Neural progenitor cell (in vitro differentiated cells): ENCODE data around the gene SLC35E3. TPM values are rescaled to one million over a fixed set of nuclear protein-coding genes. Genes with fewer than 3 reads are reported as not detected.

ENCODE experiments used
- DNase-seq: peaks from one replicate; pipeline ENCODE4 v3.0.0-alpha.2; 2016; ENCODE audit warnings: low spot score
- H2AFZ ChIP-seq: fragments of 200-600 bp; sonication (generic); replicated peaks from 2 replicates; pipeline ENCODE4 v1.6.1; 2016; ENCODE audit warnings: antibody characterized with exemption
- H3F3A ChIP-seq: fragments of 200-600 bp; sonication (generic); 2 replicates; pipeline ENCODE4 v1.6.1; 2016; ENCODE audit warnings: antibody characterized with exemption, low read depth
- H3K27ac ChIP-seq: fragments of 200-600 bp; sonication (generic); 2 replicates; pipeline ENCODE4 v1.5.1; 2016; ENCODE audit warnings: mild to moderate bottlenecking
- H3K27me3 ChIP-seq: fragments of 200-600 bp; sonication (generic); 2 replicates; pipeline ENCODE4 v1.6.1; 2016; ENCODE audit warnings: mild to moderate bottlenecking, moderate library complexity
- H3K36me3 ChIP-seq: fragments of 200-600 bp; sonication (generic); 2 replicates; pipeline ENCODE4 v1.5.1; 2016
- H3K4me1 ChIP-seq: fragments of 200-600 bp; sonication (generic); 2 replicates; pipeline ENCODE4 v1.6.1; 2016; ENCODE audit warnings: mixed run types
- H3K4me2 ChIP-seq: fragments of 200-600 bp; sonication (generic); 2 replicates; pipeline ENCODE4 v1.6.1; 2016
- H3K4me3 ChIP-seq: fragments of 200-600 bp; sonication (generic); 2 replicates; pipeline ENCODE4 v1.5.1; 2016
- H3K79me2 ChIP-seq: fragments of 200-600 bp; sonication (generic); 2 replicates; pipeline ENCODE4 v1.6.1; 2016; ENCODE audit warnings: low read depth
- H3K9ac ChIP-seq: fragments of 200-600 bp; sonication (generic); 2 replicates; pipeline ENCODE4 v1.6.1; 2016
- H3K9me3 ChIP-seq: fragments of 200-600 bp; sonication (generic); 2 replicates; pipeline ENCODE4 v1.5.1; 2016; ENCODE audit warnings: low read depth
- H4K20me1 ChIP-seq: fragments of 200-600 bp; sonication (generic); 2 replicates; pipeline ENCODE4 v1.6.1; 2016; ENCODE audit warnings: low read depth
- H3K27ac Mint-ChIP-seq: 3 replicates; pipeline ENCODE4 v1.8.0; 2021; ENCODE audit warnings: mixed read lengths
- H3K27me3 Mint-ChIP-seq: 2 replicates; pipeline ENCODE4 v1.8.0; 2022; ENCODE audit warnings: low read depth, mild to moderate bottlenecking, inconsistent platforms, moderate library complexity, mixed read lengths; ENCODE audit not compliant: insufficient read depth
- H3K36me3 Mint-ChIP-seq: 3 replicates; pipeline ENCODE4 v1.8.0; 2021; ENCODE audit warnings: mixed read lengths
- H3K4me1 Mint-ChIP-seq: 3 replicates; pipeline ENCODE4 v1.8.0; 2021; ENCODE audit warnings: mixed read lengths
- H3K4me3 Mint-ChIP-seq: 3 replicates; pipeline ENCODE4 v1.8.0; 2021; ENCODE audit warnings: mild to moderate bottlenecking, moderate library complexity, mixed read lengths
- H3K9me3 Mint-ChIP-seq: 3 replicates; pipeline ENCODE4 v1.8.0; 2020; ENCODE audit warnings: mixed read lengths
- CTCF ChIP-seq: fragments of 200-600 bp; sonication (generic); IDR thresholded peaks from 2 replicates; pipeline ENCODE4 v1.5.1; 2017; ENCODE audit warnings: antibody characterized with exemption, mild to moderate bottlenecking
- EZH2 ChIP-seq: fragments of 200-600 bp; sonication (generic); IDR thresholded peaks from 2 replicates; pipeline ENCODE4 v1.6.1; 2017; ENCODE audit warnings: antibody characterized with exemption, mild to moderate bottlenecking, moderate library complexity
- EZH2phosphoT487 ChIP-seq: fragments of 200-600 bp; sonication (generic); IDR thresholded peaks from 2 replicates; pipeline ENCODE4 v1.6.1; 2017; ENCODE audit warnings: antibody characterized with exemption
- total RNA-seq: library from RNA; depleted of rRNA; stranded (reverse); fragments of >200 nt; gene quantifications from 2 replicates; pipeline ENCODE4 v1.2.3, GENCODE V29; 2015; ENCODE audit warnings: low replicate concordance

Gene SLC35E3
- total RNA-seq, 1 donor from 2014 or later: 1.5 TPM

GRCh38 chr12:68760806-68761441 lies 14.9 kb downstream of the SLC35E3 start:
- Histone ChIP-seq H2AFZ (no peak overlapping the region), H3K27ac (no peak overlapping the region), H3K9me3 (no peaks in the 10 kb centered on the region), H3K4me2 (no peak overlapping the region), H3K4me1 (no peaks in the 10 kb centered on the region), H3K27me3 (no peaks in the 10 kb centered on the region), H4K20me1 (no peaks in the 10 kb centered on the region), H3K79me2 (no peaks in the 10 kb centered on the region), H3K9ac (no peak overlapping the region), H3F3A (no peaks in the 10 kb centered on the region), H3K4me3 (no peak overlapping the region), H3K36me3 (peaks cover 4% of the 10 kb centered on the region)
- Mint-ChIP-seq H3K4me3 (no peak overlapping the region), H3K27me3 (no peaks in the 10 kb centered on the region), H3K27ac (no peak overlapping the region), H3K36me3 (peaks cover 35% of the 10 kb centered on the region), H3K4me1 (no peaks in the 10 kb centered on the region), H3K9me3 (no peaks in the 10 kb centered on the region)
- no peak for DNase-seq
- no peak for TF ChIP-seq EZH2phosphoT487
- no peak for TF ChIP-seq EZH2
- no peak for TF ChIP-seq CTCF

GRCh38 chr12:68761442-68761812 lies 15.5 kb downstream of the SLC35E3 start:
- Mint-ChIP-seq H3K36me3 (peaks cover 29% of the 10 kb centered on the region), H3K9me3 (no peaks in the 10 kb centered on the region), H3K27me3 (no peaks in the 10 kb centered on the region), H3K4me1 (no peaks in the 10 kb centered on the region), H3K4me3 (no peak overlapping the region), H3K27ac (no peak overlapping the region)
- H3F3A ChIP-seq: no peaks in the 10 kb centered on the region
- no peak overlapping the region for H3K27ac ChIP-seq
- no peak overlapping the region for H3K4me2 ChIP-seq
- DNase-seq: no peak
- TF ChIP-seq CTCF (no peak), EZH2phosphoT487 (no peak), EZH2 (no peak)
- no peaks in the 10 kb centered on the region for H3K27me3 ChIP-seq
- H3K36me3 ChIP-seq: peaks cover 4% of the 10 kb centered on the region
- H3K4me3 ChIP-seq: no peak overlapping the region
- no peaks in the 10 kb centered on the region for H3K4me1 ChIP-seq
- no peak overlapping the region for H3K9ac ChIP-seq
- H3K9me3 ChIP-seq: no peaks in the 10 kb centered on the region
- H2AFZ ChIP-seq: no peak overlapping the region
- H3K79me2 ChIP-seq: no peaks in the 10 kb centered on the region
- H4K20me1 ChIP-seq: no peaks in the 10 kb centered on the region

GRCh38 chr12:68761901-68762630 lies 16.1 kb downstream of the SLC35E3 start:
- Histone ChIP-seq H3K79me2 (no peaks in the 10 kb centered on the region), H3K4me2 (no peak overlapping the region), H3K9ac (no peak overlapping the region), H3K9me3 (no peaks in the 10 kb centered on the region), H3K4me3 (no peak overlapping the region), H3K27me3 (no peaks in the 10 kb centered on the region), H3F3A (no peaks in the 10 kb centered on the region), H3K27ac (no peak overlapping the region), H2AFZ (no peak overlapping the region), H3K4me1 (no peaks in the 10 kb centered on the region), H4K20me1 (no peaks in the 10 kb centered on the region), H3K36me3 (peaks cover 4% of the 10 kb centered on the region)
- no peak overlapping the region for H3K27ac Mint-ChIP-seq
- H3K36me3 Mint-ChIP-seq: peaks cover 28% of the 10 kb centered on the region
- H3K4me3 Mint-ChIP-seq: no peak overlapping the region
- H3K4me1 Mint-ChIP-seq: no peaks in the 10 kb centered on the region
- DNase-seq: no peak
- H3K9me3 Mint-ChIP-seq: no peaks in the 10 kb centered on the region
- no peaks in the 10 kb centered on the region for H3K27me3 Mint-ChIP-seq
- no peak for TF ChIP-seq CTCF
- no peak for TF ChIP-seq EZH2phosphoT487
